ENCODE results near the gene OSGEP. TPM values are rescaled to one million over a fixed set of nuclear protein-coding genes. Genes with fewer than 3 reads are reported as not detected.

OSGEP gene
- total RNA-seq, 4 donors from 2014 or later, result 38.7 to 105 (median 53.0) TPM

GRCh38 chr14:20412876-20413743, 41.5 kb downstream of the OSGEP start, which contains the start of gene TEP1:
TSS of gene TEP1 (minus strand) at chr14:20413501. CDS start at chr14:20408439, 5,062 bp downstream.
- Histone ChIP-seq H3K27ac (peak within 1 kb of the TSS; percentile 96 to 97), H3K9me3 (no peaks in the 10 kb centered on the region), H3K27me3 (no peaks in the 10 kb centered on the region), H3K4me3 (peak within 1 kb of the TSS; percentile 62 to 77), H3K4me1 (no peaks in the 10 kb centered on the region), H3K36me3 (no peaks in the 10 kb centered on the region)
- DNase-seq, result peak; percentile 84 to 87
- TF ChIP-seq POLR2A (IDR thresholded peaks at IDR 0.05) (peak in 1 of 2 donors; percentile 67), CTCF (IDR thresholded peaks at IDR 0.05) (peak in 2 of 4 experiments; percentile 8 to 10)
- intact Hi-C loops (cut with DNase I; ENCODE audit: low total_unique reads), result no loop called here

- TF ChIP-seq POLR2A (IDR thresholded peaks at IDR 0.05), result no peak
- no peak for TF ChIP-seq CTCF (IDR thresholded peaks at IDR 0.05)
- intact Hi-C loops (cut with DNase I; ENCODE audit: low total_unique reads), result no loop called here
These were observed 42.2 kb downstream of the OSGEP start for GRCh38 chr14:20412411-20412810.

GRCh38 chr14:20409226-20409625, 45.4 kb downstream of the OSGEP start:
- Histone ChIP-seq H3K4me3 (no peak overlapping the region), H3K27me3 (no peaks in the 10 kb centered on the region), H3K27ac (no peak overlapping the region), H3K9me3 (no peaks in the 10 kb centered on the region), H3K36me3 (no peaks in the 10 kb centered on the region), H3K4me1 (no peaks in the 10 kb centered on the region)
- intact Hi-C loops (cut with DNase I; ENCODE audit: low total_unique reads), result no loop called here
- TF ChIP-seq POLR2A (IDR thresholded peaks at IDR 0.05) (no peak), CTCF (IDR thresholded peaks at IDR 0.05) (no peak)
- no peak for DNase-seq

More at GRCh38 chr14:20412411-20412810, 42.2 kb downstream of the OSGEP start:
- no peaks in the 10 kb centered on the region for H3K4me1 ChIP-seq
- peak overlapping the region; percentile 62 to 77 for H3K4me3 ChIP-seq
- DNase-seq, result no peak
- peak overlapping the region; percentile 96 to 97 for H3K27ac ChIP-seq
- no peaks in the 10 kb centered on the region for H3K27me3 ChIP-seq
- no peaks in the 10 kb centered on the region for H3K36me3 ChIP-seq
- H3K9me3 ChIP-seq, result no peaks in the 10 kb centered on the region

- TF ChIP-seq CTCF (IDR thresholded peaks at IDR 0.05), result no peak
- no peaks in the 10 kb centered on the region for H3K9me3 ChIP-seq
- no peaks in the 10 kb centered on the region for H3K4me1 ChIP-seq
- no peaks in the 10 kb centered on the region for H3K27me3 ChIP-seq
- intact Hi-C loops (cut with DNase I; ENCODE audit: low total_unique reads), result no loop called here
- no peak overlapping the region for H3K27ac ChIP-seq
- no peak overlapping the region for H3K4me3 ChIP-seq
- DNase-seq, result no peak
- no peaks in the 10 kb centered on the region for H3K36me3 ChIP-seq
These were observed 51.1 kb downstream of the OSGEP start for GRCh38 chr14:20403521-20403920.

GRCh38 chr14:20400965-20401593, 53.5 kb downstream of the OSGEP start:
- no peak overlapping the region for H3K4me3 ChIP-seq
- H3K9me3 ChIP-seq, result no peaks in the 10 kb centered on the region
- DNase-seq, result no peak
- no peaks in the 10 kb centered on the region for H3K4me1 ChIP-seq
- no peaks in the 10 kb centered on the region for H3K36me3 ChIP-seq
- no peaks in the 10 kb centered on the region for H3K27me3 ChIP-seq
- H3K27ac ChIP-seq, result no peak overlapping the region
- intact Hi-C loops (cut with DNase I; ENCODE audit: low total_unique reads), result no loop called here
- TF ChIP-seq POLR2A (IDR thresholded peaks at IDR 0.05) (no peak), CTCF (IDR thresholded peaks at IDR 0.05) (no peak)
